ENCODE measurements around the gene PPP1R12A.

Gene PPP1R12A

DNA sequence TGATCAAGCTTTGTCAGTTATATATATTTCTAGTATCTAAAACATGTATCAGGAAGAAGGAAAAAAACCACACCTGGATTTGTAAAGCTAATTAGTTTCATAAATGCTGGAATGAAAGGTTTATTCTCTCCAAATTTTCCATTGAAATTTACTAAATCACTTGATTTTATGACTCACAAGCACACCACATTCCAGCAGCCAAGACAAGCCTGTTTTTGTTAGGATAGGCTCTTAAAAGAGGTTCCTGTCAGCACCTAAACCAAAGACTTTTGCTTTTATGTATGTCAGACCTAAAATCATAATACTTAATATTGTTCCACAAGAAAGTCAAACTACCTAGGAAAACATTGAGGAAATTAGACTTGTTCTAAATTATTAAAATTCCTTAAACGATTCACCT, 158.8 kb downstream of the PPP1R12A start:
- DNase-seq (ENCODE audit: low read depth) = peak; percentile 55
- TF ChIP-seq, protein P1, sequence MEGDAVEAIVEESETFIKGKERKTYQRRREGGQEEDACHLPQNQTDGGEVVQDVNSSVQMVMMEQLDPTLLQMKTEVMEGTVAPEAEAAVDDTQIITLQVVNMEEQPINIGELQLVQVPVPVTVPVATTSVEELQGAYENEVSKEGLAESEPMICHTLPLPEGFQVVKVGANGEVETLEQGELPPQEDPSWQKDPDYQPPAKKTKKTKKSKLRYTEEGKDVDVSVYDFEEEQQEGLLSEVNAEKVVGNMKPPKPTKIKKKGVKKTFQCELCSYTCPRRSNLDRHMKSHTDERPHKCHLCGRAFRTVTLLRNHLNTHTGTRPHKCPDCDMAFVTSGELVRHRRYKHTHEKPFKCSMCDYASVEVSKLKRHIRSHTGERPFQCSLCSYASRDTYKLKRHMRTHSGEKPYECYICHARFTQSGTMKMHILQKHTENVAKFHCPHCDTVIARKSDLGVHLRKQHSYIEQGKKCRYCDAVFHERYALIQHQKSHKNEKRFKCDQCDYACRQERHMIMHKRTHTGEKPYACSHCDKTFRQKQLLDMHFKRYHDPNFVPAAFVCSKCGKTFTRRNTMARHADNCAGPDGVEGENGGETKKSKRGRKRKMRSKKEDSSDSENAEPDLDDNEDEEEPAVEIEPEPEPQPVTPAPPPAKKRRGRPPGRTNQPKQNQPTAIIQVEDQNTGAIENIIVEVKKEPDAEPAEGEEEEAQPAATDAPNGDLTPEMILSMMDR (IDR thresholded peaks at IDR 0.05; ENCODE audit: insufficient read depth, low read depth, low read length, missing control alignments) = no peak

DNA sequence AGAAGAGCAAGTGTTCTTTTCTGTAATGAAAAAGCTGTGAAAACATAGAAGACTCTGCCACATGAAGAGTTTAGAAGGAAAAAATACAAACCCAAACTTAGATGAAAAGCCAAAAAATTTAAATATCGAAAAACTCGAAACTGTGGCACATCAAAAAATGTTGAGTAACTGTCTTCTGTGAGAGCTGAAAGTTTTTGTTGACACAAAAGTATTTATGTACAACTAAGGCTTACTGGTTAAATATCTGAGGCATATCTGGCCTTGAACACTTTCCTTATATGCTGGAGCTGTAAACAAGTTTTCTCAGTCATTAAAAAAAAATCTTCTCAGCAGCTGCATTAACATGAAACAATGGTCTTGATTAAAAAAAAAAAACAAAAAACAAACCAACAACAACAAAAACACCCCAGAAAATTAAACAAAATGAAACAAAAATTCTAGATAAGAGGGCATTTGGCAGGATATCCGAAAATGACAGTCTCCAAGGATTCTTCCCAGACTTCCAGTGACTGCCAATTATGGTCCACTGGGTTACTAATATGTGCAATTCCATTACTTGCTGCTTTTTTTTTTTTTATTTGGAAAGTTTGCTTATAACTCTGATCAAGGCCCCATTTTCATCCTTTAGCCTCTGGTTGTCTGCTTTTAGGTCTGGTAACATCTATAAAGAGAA, 159.4 kb downstream of the PPP1R12A start:
- DNase-seq (ENCODE audit: low read depth) = no peak
- TF ChIP-seq, protein P1 (IDR thresholded peaks at IDR 0.05; ENCODE audit: insufficient read depth, low read depth, low read length, missing control alignments) = no peak
- no peak overlapping the region for H3K4me3 ChIP-seq (ENCODE audit: low read length)

More for the DNA sequence above, 158.8 kb downstream of the PPP1R12A start:
- H3K4me3 ChIP-seq (ENCODE audit: low read length) = no peak overlapping the region

DNA sequence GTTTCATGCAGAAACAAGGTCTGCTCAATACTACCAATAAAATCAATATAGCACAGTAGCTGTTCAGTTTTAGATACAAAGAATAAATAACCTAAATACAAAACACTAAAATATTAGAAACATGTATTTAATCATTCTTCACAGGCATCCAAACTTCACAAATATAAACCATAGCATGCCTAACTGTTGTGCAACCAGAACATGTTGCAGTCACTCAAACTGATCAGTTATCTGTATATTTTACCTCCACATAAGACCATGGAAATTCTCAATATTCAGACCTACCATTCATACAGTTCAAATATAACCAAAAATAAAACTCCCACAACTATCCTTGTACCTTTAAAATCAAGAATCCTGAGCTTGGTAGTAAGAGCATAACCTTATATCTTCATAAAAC, 161.0 kb downstream of the PPP1R12A start:
- H3K4me3 ChIP-seq (ENCODE audit: low read length) = no peak overlapping the region
- TF ChIP-seq, protein P1 (IDR thresholded peaks at IDR 0.05; ENCODE audit: insufficient read depth, low read depth, low read length, missing control alignments) = no peak
- no peak for DNase-seq (ENCODE audit: low read depth)

DNA sequence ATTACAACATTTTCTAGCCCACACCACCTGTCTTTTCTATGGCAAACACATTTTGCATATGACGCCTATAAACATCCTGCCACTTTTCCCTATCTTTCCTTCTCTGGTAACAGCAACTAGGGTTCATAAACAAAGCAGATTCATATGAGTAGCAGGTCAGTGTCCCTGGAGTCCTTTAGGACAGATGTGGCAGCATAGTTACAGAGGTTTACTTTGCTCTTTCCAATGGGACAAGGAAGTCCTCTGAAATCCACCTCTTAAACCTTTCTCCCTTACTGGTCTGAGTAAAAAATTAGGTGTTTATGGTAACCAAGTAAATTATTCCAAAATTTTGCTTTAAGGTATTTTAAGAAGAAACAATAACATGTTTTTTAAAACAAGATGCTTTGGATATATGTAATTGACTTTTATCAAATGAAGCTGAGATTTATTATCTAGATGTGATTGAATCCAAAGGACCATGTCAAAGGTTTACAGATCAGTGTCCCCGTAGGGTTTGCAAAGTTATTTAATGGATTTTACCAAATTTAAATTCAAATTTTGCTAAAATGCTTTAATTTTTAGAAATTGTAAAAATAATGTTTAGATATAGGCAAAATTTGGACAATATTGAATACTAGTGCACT, 164.9 kb downstream of the PPP1R12A start:
- DNase-seq (ENCODE audit: low read depth) = no peak
- no peak overlapping the region for H3K4me3 ChIP-seq (ENCODE audit: low read length)
- TF ChIP-seq, protein P1 (IDR thresholded peaks at IDR 0.05; ENCODE audit: insufficient read depth, low read depth, low read length, missing control alignments) = no peak

DNA sequence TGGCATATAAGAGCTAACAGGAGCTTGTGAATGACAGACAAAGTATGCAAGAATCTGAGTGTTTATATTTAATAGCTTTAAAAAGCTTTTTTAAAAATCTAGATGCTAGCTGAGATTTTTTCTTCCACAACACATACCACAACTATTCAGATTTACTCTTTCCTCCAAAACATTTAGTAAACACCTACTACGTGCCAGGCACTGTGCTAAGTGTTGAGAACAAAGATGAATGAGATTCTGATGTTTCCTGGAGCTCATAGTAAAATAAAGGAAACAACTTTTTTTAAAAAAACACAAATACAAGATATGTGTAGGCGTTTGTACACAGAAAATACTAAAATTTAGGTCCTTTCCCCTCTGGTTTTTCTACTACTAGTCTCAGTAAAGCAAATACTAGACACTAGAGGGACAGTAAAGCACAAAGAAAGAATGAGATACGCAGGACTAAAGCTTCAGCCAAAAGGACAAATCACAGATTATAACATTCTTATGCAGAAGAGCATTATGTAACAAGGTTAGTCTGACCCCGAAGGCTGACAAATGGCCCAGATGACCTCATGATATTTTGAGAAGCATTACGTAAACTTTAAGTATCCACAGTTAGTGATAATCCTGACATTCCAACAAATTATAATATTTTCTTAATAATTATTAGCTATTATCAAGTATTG, 165.6 kb downstream of the PPP1R12A start:
- TF ChIP-seq, protein P1 (IDR thresholded peaks at IDR 0.05; ENCODE audit: insufficient read depth, low read depth, low read length, missing control alignments) = no peak
- no peak for DNase-seq (ENCODE audit: low read depth)

DNA sequence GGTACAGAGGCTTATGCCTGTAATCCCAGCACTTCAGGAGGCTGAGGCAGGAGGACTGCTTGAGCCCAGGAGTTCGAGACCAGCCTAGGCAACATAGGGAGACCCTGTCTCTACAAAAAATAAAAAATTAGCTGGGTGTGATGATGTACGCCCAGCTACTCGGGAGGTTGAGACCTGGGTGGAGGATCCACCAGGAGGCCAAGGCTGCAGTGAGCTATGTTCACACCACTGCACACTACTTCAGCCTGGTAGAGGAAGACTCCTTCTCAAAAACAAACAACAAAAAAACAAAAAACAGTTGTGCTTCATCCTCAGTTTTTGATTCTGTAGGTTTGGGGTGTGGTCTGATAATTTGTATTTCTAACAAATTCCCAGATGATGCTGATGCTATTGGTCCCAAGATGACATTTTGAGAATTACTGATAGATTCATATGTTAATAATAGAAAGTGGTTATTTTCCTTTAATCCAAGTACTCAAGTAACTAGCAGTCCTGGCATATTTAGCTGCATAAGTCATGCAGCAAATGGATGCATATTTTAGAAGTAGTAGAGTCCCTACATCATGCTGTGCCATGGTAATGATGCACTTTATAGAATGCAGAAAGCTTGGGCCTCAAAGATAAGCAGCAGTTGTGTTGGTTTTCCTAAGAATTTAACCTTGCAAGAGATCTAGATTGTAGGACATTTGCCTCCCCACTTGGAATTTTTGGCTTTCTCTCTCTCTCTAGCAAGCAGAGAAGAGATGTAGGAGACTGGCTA, 168.0 kb downstream of the PPP1R12A start:
- H3K4me3 ChIP-seq (ENCODE audit: low read length) = no peak overlapping the region
- TF ChIP-seq, protein P1 (IDR thresholded peaks at IDR 0.05; ENCODE audit: insufficient read depth, low read depth, low read length, missing control alignments) = no peak
- DNase-seq (ENCODE audit: low read depth) = no peak

More for the DNA sequence above, 165.6 kb downstream of the PPP1R12A start:
- H3K4me3 ChIP-seq (ENCODE audit: low read length) = no peak overlapping the region
